ENCODE measurements around the gene PLEKHG2. TPM values are rescaled to one million over a fixed set of nuclear protein-coding genes. Genes with fewer than 3 reads are reported as not detected.
A peak's percentile ranks its signal among the peaks of the same experiment; 100 is the strongest.

Gene PLEKHG2
- total RNA-seq, 1 donor from 2014 or later, result 135 TPM

DNA sequence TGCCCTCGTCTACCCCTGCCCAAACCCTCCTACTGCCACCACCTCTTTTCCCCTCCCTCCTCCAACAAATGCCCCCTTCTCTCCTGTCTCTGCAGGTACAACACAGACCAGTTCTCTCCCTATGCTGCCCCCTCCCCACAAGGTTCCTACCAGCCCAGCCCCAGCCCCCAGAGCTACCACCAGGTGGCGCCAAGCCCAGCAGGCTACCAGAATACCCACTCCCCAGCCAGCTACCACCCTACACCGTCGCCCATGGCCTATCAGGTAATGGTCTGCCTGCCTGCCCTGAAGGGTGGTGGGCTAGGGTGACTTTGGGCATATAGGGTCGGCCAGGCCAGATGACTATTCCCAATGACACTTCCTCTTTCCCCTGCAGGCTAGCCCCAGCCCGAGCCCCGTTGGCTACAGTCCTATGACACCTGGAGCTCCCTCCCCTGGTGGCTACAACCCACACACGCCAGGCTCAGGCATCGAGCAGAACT is 61.7 kb downstream of the PLEKHG2 start:
- Mint-ChIP-seq H3K4me1 (no peaks in the 10 kb centered on the region), H3K36me3 (ENCODE audit: low read depth) (peaks cover 16% of the 10 kb centered on the region), H3K27ac (ENCODE audit: unreplicated experiment) (no peak overlapping the region), H3K9me3 (no peaks in the 10 kb centered on the region), H3K4me3 (peak overlapping the region; percentile 56), H3K27me3 (ENCODE audit: low read depth) (no peaks in the 10 kb centered on the region)
- TF ChIP-seq, protein P1, sequence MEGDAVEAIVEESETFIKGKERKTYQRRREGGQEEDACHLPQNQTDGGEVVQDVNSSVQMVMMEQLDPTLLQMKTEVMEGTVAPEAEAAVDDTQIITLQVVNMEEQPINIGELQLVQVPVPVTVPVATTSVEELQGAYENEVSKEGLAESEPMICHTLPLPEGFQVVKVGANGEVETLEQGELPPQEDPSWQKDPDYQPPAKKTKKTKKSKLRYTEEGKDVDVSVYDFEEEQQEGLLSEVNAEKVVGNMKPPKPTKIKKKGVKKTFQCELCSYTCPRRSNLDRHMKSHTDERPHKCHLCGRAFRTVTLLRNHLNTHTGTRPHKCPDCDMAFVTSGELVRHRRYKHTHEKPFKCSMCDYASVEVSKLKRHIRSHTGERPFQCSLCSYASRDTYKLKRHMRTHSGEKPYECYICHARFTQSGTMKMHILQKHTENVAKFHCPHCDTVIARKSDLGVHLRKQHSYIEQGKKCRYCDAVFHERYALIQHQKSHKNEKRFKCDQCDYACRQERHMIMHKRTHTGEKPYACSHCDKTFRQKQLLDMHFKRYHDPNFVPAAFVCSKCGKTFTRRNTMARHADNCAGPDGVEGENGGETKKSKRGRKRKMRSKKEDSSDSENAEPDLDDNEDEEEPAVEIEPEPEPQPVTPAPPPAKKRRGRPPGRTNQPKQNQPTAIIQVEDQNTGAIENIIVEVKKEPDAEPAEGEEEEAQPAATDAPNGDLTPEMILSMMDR (conservative IDR thresholded peaks at IDR 0.05), result peak; percentile 85
- peak; percentile 82 for DNase-seq (ENCODE audit: low read depth, low spot score)

DNA sequence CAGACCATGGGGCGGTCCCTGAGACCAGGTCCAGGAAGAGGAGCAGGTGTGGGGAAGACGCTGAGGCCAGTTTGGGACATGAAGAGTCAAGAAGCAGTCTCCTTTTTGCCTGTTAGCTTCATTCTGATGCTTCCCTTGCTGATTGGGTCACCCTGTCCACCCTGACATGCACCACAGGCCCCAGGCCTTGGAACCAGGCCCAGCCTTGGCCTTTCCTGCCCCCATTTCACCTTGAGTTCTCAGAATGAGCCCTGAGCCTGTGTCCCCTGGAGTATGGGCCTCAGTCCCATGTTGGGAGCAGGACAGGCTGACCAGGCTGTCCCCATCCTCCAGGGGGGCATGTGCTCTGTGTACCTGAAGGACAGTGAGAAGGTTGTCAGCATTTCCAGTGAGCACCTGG is 63.3 kb downstream of the PLEKHG2 start:
- peaks cover 11% of the 10 kb centered on the region for H3K4me1 Mint-ChIP-seq
- H3K27me3 Mint-ChIP-seq (ENCODE audit: low read depth), result no peaks in the 10 kb centered on the region
- TF ChIP-seq, protein P1 (conservative IDR thresholded peaks at IDR 0.05), result no peak
- no peaks in the 10 kb centered on the region for H3K9me3 Mint-ChIP-seq
- peaks cover 13% of the 10 kb centered on the region for H3K36me3 Mint-ChIP-seq (ENCODE audit: low read depth)
- DNase-seq (ENCODE audit: low read depth, low spot score), result no peak
- H3K4me3 Mint-ChIP-seq, result no peak overlapping the region
- no peak overlapping the region for H3K27ac Mint-ChIP-seq (ENCODE audit: unreplicated experiment)

Small RNA genes lying within 50 kb of the gene (microRNA-seq; reads per million reads assigned to microRNA genes)
- gene MIR4530, result not detected

Other genes starting within 250 kb of the PLEKHG2 start
- gene NCCRP1, start 215.7 kb upstream of the PLEKHG2 start, total RNA-seq, result not detected in 2 replicates
- gene SYCN, start 208.4 kb upstream of the PLEKHG2 start, total RNA-seq, result not detected in 2 replicates
- gene IFNL3, start 167.7 kb upstream of the PLEKHG2 start, total RNA-seq, result not detected in 2 replicates
- not detected in 2 replicates for gene IFNL4, start 163.8 kb upstream of the PLEKHG2 start, total RNA-seq
- not detected in 2 replicates for gene IFNL2, start 144.3 kb upstream of the PLEKHG2 start, total RNA-seq
- gene IFNL1, start 116.3 kb upstream of the PLEKHG2 start, total RNA-seq, result not detected in 2 replicates
- gene LRFN1, start 91.8 kb upstream of the PLEKHG2 start, total RNA-seq, result 4.9 and 5.1 TPM in 2 replicates
- 0.65 TPM in 1 of 2 replicates, not detected in the other for gene GMFG, start 76.6 kb upstream of the PLEKHG2 start, total RNA-seq
- gene SAMD4B, start 70.2 kb upstream of the PLEKHG2 start, total RNA-seq, result 158 and 164 TPM in 2 replicates
- 62.9 and 67.3 TPM in 2 replicates for gene PAF1, start 21.6 kb upstream of the PLEKHG2 start, total RNA-seq
- 37.3 and 40.3 TPM in 2 replicates for gene MED29, start 21.3 kb upstream of the PLEKHG2 start, total RNA-seq
- 4.0 TPM in 2 replicates for gene ZFP36, start 5.8 kb upstream of the PLEKHG2 start, total RNA-seq
- gene RPS16, start 23.3 kb downstream of the PLEKHG2 start, total RNA-seq, result 2,020 and 2,116 TPM in 2 replicates
- 129 and 140 TPM in 2 replicates for gene SUPT5H, start 32.9 kb downstream of the PLEKHG2 start, total RNA-seq
- 118 and 121 TPM in 2 replicates for gene TIMM50, start 68.2 kb downstream of the PLEKHG2 start, total RNA-seq
- gene DLL3, start 86.3 kb downstream of the PLEKHG2 start, total RNA-seq, result 17.9 and 22.3 TPM in 2 replicates
- not detected in 2 replicates for gene SELENOV, start 102.5 kb downstream of the PLEKHG2 start, total RNA-seq
- gene EID2B, start 120.2 kb downstream of the PLEKHG2 start, total RNA-seq, result 7.2 and 7.7 TPM in 2 replicates
- 28.0 and 30.8 TPM in 2 replicates for gene EID2, start 127.5 kb downstream of the PLEKHG2 start, total RNA-seq
- not detected in 2 replicates for gene LGALS13, start 189.9 kb downstream of the PLEKHG2 start, total RNA-seq
- gene LGALS16, start 243.2 kb downstream of the PLEKHG2 start, total RNA-seq, result not detected in 2 replicates

Measured in neural crest cell (in vitro differentiated cells).